SK-N-SH treated with all-trans-retinoic acid at 6 μM for 48 hours (cell line): ENCODE measurements around the gene ZNF202.

Experiments
- ESRRG ChIP-seq: fragments of 250-450 bp; sonication (Bioruptor Pico); IDR thresholded peaks from 2 replicates; pipeline ENCODE4 v1.6.1; 2021; ENCODE audit warnings: mild to moderate bottlenecking
- PPARA ChIP-seq: fragments of 250-450 bp; sonication (Bioruptor Pico); IDR thresholded peaks from 2 replicates; pipeline ENCODE4 v1.5.0; 2020; ENCODE audit warnings: mild to moderate bottlenecking, borderline replicate concordance
- TCF4 ChIP-seq: fragments of 250-450 bp; sonication (Bioruptor Pico); IDR thresholded peaks from 2 replicates; pipeline ENCODE4 v1.8.0; 2021; ENCODE audit warnings: mild to moderate bottlenecking, moderate library complexity, borderline replicate concordance
- ZFP3 ChIP-seq: fragments of 250-450 bp; sonication (Bioruptor Pico); IDR thresholded peaks from 2 replicates; pipeline ENCODE4 v1.5.0; 2020; ENCODE audit warnings: mild to moderate bottlenecking, moderate library complexity
- ZNF565 ChIP-seq: fragments of 450-650 bp; formaldehyde crosslinking; conservative IDR thresholded peaks from 2 replicates; pipeline ENCODE4 v1.5.0; 2020; ENCODE audit warnings: low read depth, mild to moderate bottlenecking, moderate library complexity
- ZNF8 ChIP-seq: fragments of 450-650 bp; formaldehyde crosslinking; IDR thresholded peaks from 2 replicates; pipeline ENCODE4 v1.5.0; 2020; ENCODE audit warnings: mild to moderate bottlenecking, moderate library complexity

DNA sequence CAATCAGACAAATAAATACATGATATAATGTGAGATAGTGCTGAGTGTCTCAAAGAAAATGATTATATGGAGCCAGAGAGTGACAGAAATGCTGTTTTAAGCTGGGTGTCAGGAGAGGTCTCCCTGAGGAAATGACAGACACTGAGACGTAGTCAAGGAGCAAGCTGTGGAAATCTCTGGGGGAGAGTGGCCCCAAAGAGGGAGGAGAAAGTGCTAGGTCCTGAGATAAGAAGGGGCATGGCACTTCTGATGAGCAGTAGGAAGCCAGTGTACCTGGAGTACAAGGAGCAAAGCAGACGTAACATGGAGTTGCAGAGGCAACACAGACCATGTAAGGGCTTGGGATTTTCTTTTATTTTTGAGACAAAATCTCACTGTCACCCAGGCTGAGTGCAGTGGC, 38.8 kb downstream of the ZNF202 start:
- TF ChIP-seq ZNF565 (CRISPR knock-in tag) (no peak), ZNF8 (CRISPR knock-in tag) (no peak), PPARA (CRISPR knock-in tag) (no peak), ESRRG (CRISPR knock-in tag) (no peak), TCF4 (CRISPR knock-in tag) (no peak), ZFP3 (CRISPR knock-in tag) (no peak)
